ENCODE measurements around the gene THSD4. TPM values are rescaled to one million over a fixed set of nuclear protein-coding genes. Genes with fewer than 3 reads are reported as not detected.

Gene THSD4
- total RNA-seq, 2 experiments from 2014 or later: not detected

GRCh38 chr15:71279757-71280141 lies 164.5 kb downstream of the THSD4 start:
- POLR2A ChIA-PET: no interaction called here
- no peaks in the 10 kb centered on the region for H3K27me3 ChIP-seq (ENCODE audit: control insufficient read depth in 1 of 2, insufficient read depth in 2 of 2, low read length in 2 of 2)

GRCh38 chr15:71280206-71280605 lies 164.9 kb downstream of the THSD4 start:
- Mint-ChIP-seq H3K27ac (no peak overlapping the region), H3K27me3 (peaks cover 20% of the 10 kb centered on the region), H3K4me3 (no peak overlapping the region), H3K4me1 (ENCODE audit: low read depth) (no peaks in the 10 kb centered on the region), H3K36me3 (ENCODE audit: low read depth) (no peaks in the 10 kb centered on the region), H3K9me3 (no peaks in the 10 kb centered on the region)
- no peak for TF ChIP-seq CTCF (IDR thresholded peaks at IDR 0.05)
- POLR2A ChIA-PET: no interaction called here
- intact Hi-C loops (cut with DNase I, micrococcal nuclease): no loop called here
- Histone ChIP-seq H3K36me3 (ENCODE audit: insufficient read depth, low read length) (no peaks in the 10 kb centered on the region), H3K4me3 (ENCODE audit: low read length) (no peak overlapping the region), H3K4me1 (ENCODE audit: insufficient read depth, low read length) (no peaks in the 10 kb centered on the region), H3K27me3 (ENCODE audit: control insufficient read depth in 1 of 2, insufficient read depth in 2 of 2, low read length in 2 of 2) (no peaks in the 10 kb centered on the region), H3K27ac (ENCODE audit: low read depth in 1 of 2, low read length in 2 of 2) (no peak overlapping the region), H3K9me3 (ENCODE audit: control insufficient read depth in 1 of 2, insufficient read depth in 1 of 2, low read length in 2 of 2) (peaks cover 0 to 5% of the 10 kb centered on the region in 2 experiments)
- no peak for ATAC-seq (ENCODE audit: poor library complexity)
- CTCF ChIA-PET: no interaction called here
- DNase-seq: no peak

More at GRCh38 chr15:71279757-71280141, 164.5 kb downstream of the THSD4 start:
- DNase-seq (no peak), ATAC-seq (ENCODE audit: poor library complexity) (no peak)
- H3K36me3 ChIP-seq (ENCODE audit: insufficient read depth, low read length): no peaks in the 10 kb centered on the region
- Mint-ChIP-seq H3K36me3 (ENCODE audit: low read depth) (no peaks in the 10 kb centered on the region), H3K4me3 (no peak overlapping the region), H3K27ac (no peak overlapping the region), H3K9me3 (no peaks in the 10 kb centered on the region), H3K27me3 (peaks cover 20% of the 10 kb centered on the region), H3K4me1 (ENCODE audit: low read depth) (no peaks in the 10 kb centered on the region)
- no peak for TF ChIP-seq CTCF (IDR thresholded peaks at IDR 0.05)
- CTCF ChIA-PET: no interaction called here
- intact Hi-C loops (cut with DNase I, micrococcal nuclease): no loop called here
- H3K27ac ChIP-seq (ENCODE audit: low read depth in 1 of 2, low read length in 2 of 2): no peak overlapping the region
- no peak overlapping the region for H3K4me3 ChIP-seq (ENCODE audit: low read length)
- peaks cover 0 to 5% of the 10 kb centered on the region in 2 experiments for H3K9me3 ChIP-seq (ENCODE audit: control insufficient read depth in 1 of 2, insufficient read depth in 1 of 2, low read length in 2 of 2)
- no peaks in the 10 kb centered on the region for H3K4me1 ChIP-seq (ENCODE audit: insufficient read depth, low read length)

GRCh38 chr15:71281256-71281655 lies 166.0 kb downstream of the THSD4 start:
- no peak overlapping the region for H3K27ac ChIP-seq (ENCODE audit: low read depth in 1 of 2, low read length in 2 of 2)
- no peak overlapping the region for H3K4me3 ChIP-seq (ENCODE audit: low read length)
- H3K36me3 Mint-ChIP-seq (ENCODE audit: low read depth): no peaks in the 10 kb centered on the region
- no peaks in the 10 kb centered on the region for H3K4me1 Mint-ChIP-seq (ENCODE audit: low read depth)
- peaks cover 0 to 5% of the 10 kb centered on the region in 2 experiments for H3K9me3 ChIP-seq (ENCODE audit: control insufficient read depth in 1 of 2, insufficient read depth in 1 of 2, low read length in 2 of 2)
- no peaks in the 10 kb centered on the region for H3K4me1 ChIP-seq (ENCODE audit: insufficient read depth, low read length)
- ChIA-PET CTCF (no interaction called here), POLR2A (no interaction called here)
- no peaks in the 10 kb centered on the region for H3K36me3 ChIP-seq (ENCODE audit: insufficient read depth, low read length)
- no peaks in the 10 kb centered on the region for H3K9me3 Mint-ChIP-seq
- no peaks in the 10 kb centered on the region for H3K27me3 ChIP-seq (ENCODE audit: control insufficient read depth in 1 of 2, insufficient read depth in 2 of 2, low read length in 2 of 2)
- TF ChIP-seq CTCF (IDR thresholded peaks at IDR 0.05): no peak
- intact Hi-C loops (cut with DNase I, micrococcal nuclease): no loop called here
- ATAC-seq (ENCODE audit: poor library complexity) (no peak), DNase-seq (no peak)
- H3K4me3 Mint-ChIP-seq: no peak overlapping the region
- H3K27me3 Mint-ChIP-seq: peaks cover 23% of the 10 kb centered on the region
- H3K27ac Mint-ChIP-seq: no peak overlapping the region

Data from CD4-positive, alpha-beta T cell (primary cell).